Left lung (tissue), 10 donors: ENCODE measurements around the gene KATNAL1. TPM values are rescaled to one million over a fixed set of nuclear protein-coding genes. Genes with fewer than 3 reads are reported as not detected.

Experiments
- ATAC-seq: fragments of 200-7000 bp; cut with Tn5 transposase; one replicate; pipeline ENCODE4 v1.9.1; 2020; ENCODE audit warnings: moderate library complexity
- DNase-seq, 4 donors: peaks; one replicate each; pipeline ENCODE4 v3.0.0-alpha.2; 2013 to 2020
- H3K27ac ChIP-seq, 2 donors: fragments of 200-600 bp; sonication (generic) in 1 of 2; one replicate each; pipeline versions ENCODE4 v1.5.0 to v1.8.0; 2020 to 2021
- H3K27me3 ChIP-seq, 2 donors: fragments of 200-600 bp; sonication (generic) in 1 of 2; one replicate each; pipeline versions ENCODE4 v1.5.0 to v1.8.0; 2020 to 2021
- H3K36me3 ChIP-seq, 2 donors: fragments of 200-600 bp; sonication (generic) in 1 of 2; one replicate each; pipeline versions ENCODE4 v1.5.0 to v1.8.0; 2020 to 2021
- H3K4me1 ChIP-seq, 2 donors: fragments of 200-600 bp; one replicate each; pipeline ENCODE4 v1.8.0; 2021
- H3K4me3 ChIP-seq, 2 donors: fragments of 200-600 bp; sonication (generic) in 1 of 2; one replicate each; pipeline versions ENCODE4 v1.5.0 to v1.8.0; 2020 to 2021; ENCODE audit warnings: mild to moderate bottlenecking in 1 of 2
- H3K9me3 ChIP-seq, 2 donors: fragments of 200-600 bp; sonication (generic) in 1 of 2; one replicate each; pipeline versions ENCODE4 v1.5.0 to v1.8.0; 2020 to 2021
- intact Hi-C, 2 donors: fragments of 100-400 bp; cut with DNase I; formaldehyde crosslinking; loops; one replicate each; pipeline versions ENCODE4 v1.11.2 to v1.14.2; 2022
- polyA plus RNA-seq, 6 donors: library from polyadenylated mRNA; unstranded; fragments of 120-200 nt; gene quantifications; one replicate each; pipeline ENCODE4 v1.2.1, GENCODE V29; 2013; ENCODE audit not compliant: insufficient read length in 6 of 6
- total RNA-seq, 2 donors: library from RNA; stranded (reverse); fragmentation: NEBNext Ultra II Directional; extraction: Animal tissue kit (Norgen Biotek cat#: 25700); gene quantifications; one replicate each; pipeline ENCODE4 v1.2.1, GENCODE V29; 2021
- TF ChIP-seq, protein P1 (sequence below), 2 donors: fragments of 200-600 bp; sonication (generic) in 1 of 2; IDR thresholded peaks; one replicate each; pipeline versions ENCODE4 v1.5.0 to v1.8.0; 2021; ENCODE audit warnings: antibody characterized with exemption in 2 of 2
- donor health status: DM: no; HTN: yes; CAD: no.
- donor health status: DM: no; HTN: no; CAD: no.

The KATNAL1 gene
- total and polyA plus RNA-seq, 8 donors, result 13.9 to 24.9 (median 16.2) TPM

DNA sequence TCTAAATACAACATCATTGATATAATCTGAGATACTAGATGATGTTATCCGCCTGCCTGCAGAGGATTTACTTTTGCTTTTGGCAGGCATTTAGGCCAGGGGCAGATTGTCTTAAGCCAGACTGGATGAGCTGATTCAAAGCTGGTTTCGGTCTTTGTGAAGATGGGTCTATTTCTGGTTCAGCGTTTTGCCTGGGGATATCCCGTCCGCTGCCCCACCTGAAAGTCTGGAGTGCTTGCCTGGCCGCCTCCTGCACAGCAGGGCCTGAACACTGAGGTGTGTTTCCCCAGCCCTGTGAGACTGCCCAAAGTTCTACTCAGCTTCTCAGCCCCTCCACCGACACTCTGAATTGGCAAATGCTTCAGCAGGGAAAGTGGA lies 149.7 kb downstream of the KATNAL1 start:
- TF ChIP-seq, protein P1, sequence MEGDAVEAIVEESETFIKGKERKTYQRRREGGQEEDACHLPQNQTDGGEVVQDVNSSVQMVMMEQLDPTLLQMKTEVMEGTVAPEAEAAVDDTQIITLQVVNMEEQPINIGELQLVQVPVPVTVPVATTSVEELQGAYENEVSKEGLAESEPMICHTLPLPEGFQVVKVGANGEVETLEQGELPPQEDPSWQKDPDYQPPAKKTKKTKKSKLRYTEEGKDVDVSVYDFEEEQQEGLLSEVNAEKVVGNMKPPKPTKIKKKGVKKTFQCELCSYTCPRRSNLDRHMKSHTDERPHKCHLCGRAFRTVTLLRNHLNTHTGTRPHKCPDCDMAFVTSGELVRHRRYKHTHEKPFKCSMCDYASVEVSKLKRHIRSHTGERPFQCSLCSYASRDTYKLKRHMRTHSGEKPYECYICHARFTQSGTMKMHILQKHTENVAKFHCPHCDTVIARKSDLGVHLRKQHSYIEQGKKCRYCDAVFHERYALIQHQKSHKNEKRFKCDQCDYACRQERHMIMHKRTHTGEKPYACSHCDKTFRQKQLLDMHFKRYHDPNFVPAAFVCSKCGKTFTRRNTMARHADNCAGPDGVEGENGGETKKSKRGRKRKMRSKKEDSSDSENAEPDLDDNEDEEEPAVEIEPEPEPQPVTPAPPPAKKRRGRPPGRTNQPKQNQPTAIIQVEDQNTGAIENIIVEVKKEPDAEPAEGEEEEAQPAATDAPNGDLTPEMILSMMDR (IDR thresholded peaks at IDR 0.05), result no peak
- Histone ChIP-seq H3K9me3 (no peaks in the 10 kb centered on the region), H3K4me1 (no peaks in the 10 kb centered on the region), H3K27ac (no peak overlapping the region), H3K27me3 (peaks cover 0 to 14% of the 10 kb centered on the region in 2 donors), H3K36me3 (no peaks in the 10 kb centered on the region), H3K4me3 (no peak overlapping the region)
- ATAC-seq, result no peak
- intact Hi-C loops, result no loop called here
- no peak for DNase-seq

GRCh38 chr13:30156826-30157615 lies 150.3 kb downstream of the KATNAL1 start:
- DNase-seq, result no peak
- intact Hi-C loops, result no loop called here
- TF ChIP-seq, protein P1 (IDR thresholded peaks at IDR 0.05), result no peak
- Histone ChIP-seq H3K27ac (no peak overlapping the region), H3K4me1 (no peaks in the 10 kb centered on the region), H3K27me3 (peaks cover 0 to 14% of the 10 kb centered on the region in 2 donors), H3K36me3 (no peaks in the 10 kb centered on the region), H3K4me3 (no peak overlapping the region), H3K9me3 (no peaks in the 10 kb centered on the region)
- ATAC-seq, result no peak

DNA sequence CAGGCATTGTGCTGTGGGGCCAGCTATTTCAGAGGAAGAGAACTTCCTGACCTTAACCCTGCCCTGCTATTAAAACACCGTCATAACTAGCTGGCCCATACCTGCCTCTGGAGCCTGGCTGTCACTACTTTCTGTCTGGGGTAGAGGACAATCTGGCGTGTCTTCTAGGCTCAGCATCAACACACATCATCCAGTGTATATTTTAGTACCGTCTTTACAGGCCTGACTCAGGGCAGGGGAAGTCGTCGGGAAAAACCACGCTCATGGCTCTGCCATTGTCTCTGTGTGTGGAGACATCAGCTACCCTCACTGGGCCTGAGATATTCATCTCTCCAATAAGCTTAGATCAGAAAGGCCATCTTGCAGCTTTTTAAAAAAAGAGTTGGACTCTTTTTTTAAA lies 151.1 kb downstream of the KATNAL1 start:
- Histone ChIP-seq H3K27me3 (peaks cover 0 to 14% of the 10 kb centered on the region in 2 donors), H3K27ac (no peak overlapping the region), H3K9me3 (no peaks in the 10 kb centered on the region), H3K4me3 (no peak overlapping the region), H3K4me1 (no peaks in the 10 kb centered on the region), H3K36me3 (no peaks in the 10 kb centered on the region)
- no peak for DNase-seq
- intact Hi-C loops, result no loop called here
- TF ChIP-seq, protein P1 (IDR thresholded peaks at IDR 0.05), result no peak
- no peak for ATAC-seq

- no peak overlapping the region for H3K4me3 ChIP-seq
- H3K9me3 ChIP-seq, result no peaks in the 10 kb centered on the region
- TF ChIP-seq, protein P1 (IDR thresholded peaks at IDR 0.05), result no peak
- no peaks in the 10 kb centered on the region for H3K4me1 ChIP-seq
- H3K36me3 ChIP-seq, result no peaks in the 10 kb centered on the region
- no peak overlapping the region for H3K27ac ChIP-seq
- ATAC-seq, result no peak
- intact Hi-C loops, result no loop called here
- H3K27me3 ChIP-seq, result peaks cover 0 to 14% of the 10 kb centered on the region in 2 donors
- no peak for DNase-seq
Observed at GRCh38 chr13:30154931-30155330, 152.4 kb downstream of the KATNAL1 start.

- H3K4me1 ChIP-seq, result no peaks in the 10 kb centered on the region
- no peak overlapping the region for H3K4me3 ChIP-seq
- no peak overlapping the region for H3K27ac ChIP-seq
- H3K27me3 ChIP-seq, result peaks cover 0 to 14% of the 10 kb centered on the region in 2 donors
- H3K36me3 ChIP-seq, result no peaks in the 10 kb centered on the region
- intact Hi-C loops, result no loop called here
- ATAC-seq (no peak), DNase-seq (no peak)
- H3K9me3 ChIP-seq, result no peaks in the 10 kb centered on the region
- TF ChIP-seq, protein P1 (IDR thresholded peaks at IDR 0.05), result no peak
Observed at GRCh38 chr13:30154531-30154930, 152.8 kb downstream of the KATNAL1 start.
